Epithelial cell of proximal tubule (primary cell): ENCODE measurements around the gene NPPB. TPM values are rescaled to one million over a fixed set of nuclear protein-coding genes. Genes with fewer than 3 reads are reported as not detected.
A peak's percentile ranks its signal among the peaks of the same experiment; 100 is the strongest.
"Not testable (repeated sequence)": the region's sequence is repeated elsewhere in the genome, so short reads cannot be mapped to it uniquely, and the experiment has no call there.

Experiments
- DNase-seq: peaks from one replicate; pipeline ENCODE4 v3.0.0-alpha.2; 2011; ENCODE audit warnings: low read depth
- H3K4me3 ChIP-seq: 2 replicates; pipeline ENCODE4 v1.5.1; 2011; ENCODE audit warnings: low read depth, mild to moderate bottlenecking, low read length
- CTCF ChIP-seq: conservative IDR thresholded peaks from 2 replicates; pipeline ENCODE4 v1.5.1; 2012; ENCODE audit warnings: low read depth, mild to moderate bottlenecking, low read length
- total RNA-seq: library from RNA; depleted of rRNA; stranded (reverse); fragments of >200 nt; gene quantifications from 2 replicates; pipeline ENCODE4 v1.2.3, GENCODE V29; 2015

NPPB gene
- total RNA-seq, 1 donor from 2014 or later: 3.5 TPM

GRCh38 chr1:11898831-11899467 lies 40.2 kb upstream of the NPPB start:
- no peak for TF ChIP-seq CTCF
- no peak for DNase-seq
- H3K4me3 ChIP-seq: no peak overlapping the region

DNA sequence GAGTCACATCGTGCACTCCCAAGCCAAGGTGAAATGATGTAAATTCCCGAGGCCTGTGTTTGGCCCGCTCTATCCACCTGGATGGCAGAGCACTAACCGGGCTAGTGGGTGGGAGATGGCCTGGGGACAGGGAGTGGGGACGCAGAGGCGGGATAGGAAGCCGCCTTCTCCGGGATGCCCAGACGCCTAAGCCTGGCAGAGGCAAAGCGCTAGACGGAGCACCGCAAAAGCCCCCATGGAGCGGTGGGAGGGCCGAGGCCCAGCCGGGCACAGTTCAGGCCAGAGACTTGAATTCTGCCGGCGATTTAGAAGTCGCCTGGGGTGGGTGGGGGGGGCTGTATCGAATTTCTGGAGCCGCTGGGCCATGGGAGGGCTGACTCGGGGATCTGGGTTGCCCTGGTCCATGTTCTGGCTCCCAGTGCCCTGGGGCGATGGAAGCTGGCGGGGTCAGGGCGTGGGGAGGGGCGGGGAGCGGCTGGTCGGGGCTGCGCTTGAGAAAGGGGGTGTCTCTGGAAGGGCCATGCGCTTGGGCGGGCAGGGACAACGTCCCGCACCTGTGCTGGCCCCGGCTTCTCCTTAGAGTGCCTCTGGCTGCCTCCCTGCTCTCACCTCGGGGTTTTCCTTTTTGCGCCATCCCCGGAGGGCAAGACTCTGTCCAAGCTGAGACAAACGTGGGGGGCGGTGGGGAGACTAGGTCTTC lies 39.5 kb upstream of the NPPB start:
- DNase-seq: no peak
- H3K4me3 ChIP-seq: no peak overlapping the region
- TF ChIP-seq CTCF: no peak

DNA sequence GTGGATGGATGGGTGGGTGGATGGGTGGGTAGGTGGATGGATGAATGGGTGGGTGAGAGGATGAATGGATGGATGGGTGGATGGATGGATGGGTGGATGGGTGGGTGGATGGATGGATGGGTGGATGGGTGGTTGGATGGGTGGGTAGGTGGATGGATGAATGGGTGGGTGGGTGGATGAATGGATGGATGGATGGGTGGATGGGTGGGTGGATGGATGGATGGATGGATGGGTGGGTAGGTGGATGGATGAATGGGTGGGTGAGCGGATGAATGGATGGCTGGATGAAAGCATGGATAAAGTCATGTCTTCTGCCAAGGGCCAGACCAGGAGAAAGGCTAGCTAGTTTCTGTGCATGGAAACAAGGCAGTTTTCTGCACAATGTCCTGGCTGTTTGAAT lies 35.8 kb upstream of the NPPB start:
- H3K4me3 ChIP-seq, DNase-seq: not testable (repeated sequence)

- no peak for DNase-seq
- no peak overlapping the region for H3K4me3 ChIP-seq
Observed at GRCh38 chr1:11893907-11894251, 35.1 kb upstream of the NPPB start.

GRCh38 chr1:11891433-11892186 lies 32.9 kb upstream of the NPPB start:
- no peak for DNase-seq
- no peak for TF ChIP-seq CTCF
- no peak overlapping the region for H3K4me3 ChIP-seq

More at GRCh38 chr1:11893907-11894251, 35.1 kb upstream of the NPPB start:
- TF ChIP-seq CTCF: peak; percentile 96

DNA sequence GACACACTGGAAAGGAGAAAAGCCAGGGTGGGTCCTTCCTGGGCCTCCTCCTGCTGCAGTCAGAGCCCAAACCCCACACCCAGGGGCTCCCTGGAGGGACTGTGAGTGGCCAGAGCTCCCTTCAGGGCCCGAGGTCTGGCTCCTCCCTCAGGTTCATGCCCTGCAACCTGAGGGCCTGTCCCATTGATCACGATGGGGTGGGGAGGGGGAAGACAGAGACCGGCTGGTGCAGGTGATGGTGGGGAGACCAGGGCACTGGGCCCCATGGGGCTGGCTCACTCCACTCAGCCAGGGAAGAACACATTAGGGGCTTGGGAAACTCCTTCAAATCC lies 30.1 kb upstream of the NPPB start:
- no peak for TF ChIP-seq CTCF
- DNase-seq: no peak

GRCh38 chr1:11888206-11888876 lies 29.6 kb upstream of the NPPB start:
- no peak overlapping the region for H3K4me3 ChIP-seq
- TF ChIP-seq CTCF: no peak
- no peak for DNase-seq

More for the DNA sequence above, 30.1 kb upstream of the NPPB start:
- no peak overlapping the region for H3K4me3 ChIP-seq
